HepG2 (cell line): ENCODE data around the gene KMT5C. TPM values are rescaled to one million over a fixed set of nuclear protein-coding genes. Genes with fewer than 3 reads are reported as not detected.

Experiments used
- ATAC-seq: fragments of 200-7000 bp; cut with Tn5 transposase; 3 replicates; pipeline ENCODE4 v1.9.1; 2020; ENCODE audit warnings: mild to moderate bottlenecking, moderate library complexity
- BruUV-seq: library from RNA; stranded (reverse); fragments of 400-500 nt; replicated peaks from 2 replicates; lab custom pipeline; 2021; lab: Mats Ljungman, UMichigan
- CTCF ChIA-PET: fragments of 300-600 bp; formaldehyde crosslinking; extraction: SDS; loops from one replicate; lab custom pipeline; 2021; ENCODE audit warnings: low total read pairs, inconsistent platforms, low intra/inter-chr PET ratio; lab: Yijun Ruan, JAX
- POLR2A ChIA-PET: fragments of 350-600 bp; sonication (Branson Sonifier 250); formaldehyde crosslinking; loops from one replicate; lab custom pipeline; 2020; ENCODE audit warnings: antibody characterized with exemption, inconsistent platforms; lab: Yijun Ruan, JAX
- DNase-seq: peaks from one replicate; pipeline ENCODE4 v3.0.0-alpha.2; 2015; ENCODE audit warnings: low spot score
- FAIRE-seq: peaks from 3 replicates; lab custom pipeline; 2011; peaks lifted over from hg19 to GRCh38; lab: Jason Lieb, UNC
- H2AFZ ChIP-seq: one replicate; pipeline ENCODE4 v1.6.1; 2011; ENCODE audit warnings: low read length, inconsistent platforms
- H3K27ac ChIP-seq: fragments of 300-600 bp; 3 replicates; pipeline ENCODE4 v1.8.0; 2011; ENCODE audit warnings: mixed run types, mild to moderate bottlenecking, mixed read lengths, low read length, inconsistent platforms; ENCODE audit not compliant: insufficient read depth; ENCODE audit errors: extremely low read length
- H3K27me3 ChIP-seq, 2 experiments: fragments of 200-600 bp in 1 of 2; 2 replicates in 1 of 2; 3 replicates in 1 of 2; pipeline versions ENCODE4 v1.6.0 to v1.8.0; 2011; ENCODE audit warnings: low read length in 2 of 2, mild to moderate bottlenecking in 2 of 2, moderate library complexity in 2 of 2, inconsistent platforms in 1 of 2; ENCODE audit not compliant: insufficient read depth in 2 of 2, control insufficient read depth in 1 of 2
- H3K36me3 ChIP-seq, 2 experiments: fragments of 200-600 bp in 1 of 2; replicated peaks in 1 of 2; 2 replicates in 1 of 2; 3 replicates in 1 of 2; pipeline versions ENCODE4 v1.5.1 to v1.8.0; 2011; ENCODE audit warnings: low read length in 2 of 2, inconsistent platforms in 1 of 2; ENCODE audit not compliant: insufficient read depth in 2 of 2, control insufficient read depth in 1 of 2
- H3K4me1 ChIP-seq: 2 replicates; pipeline ENCODE4 v1.5.1; 2012; ENCODE audit warnings: low read length, inconsistent platforms; ENCODE audit not compliant: insufficient read depth
- H3K4me2 ChIP-seq: 2 replicates; pipeline ENCODE4 v1.6.0; 2011; ENCODE audit warnings: low read depth, low read length, inconsistent platforms
- H3K4me3 ChIP-seq, 3 experiments: fragments of 200-600 bp in 1 of 3; sonication (generic), shearing (Covaris generic) in 1 of 3; replicated peaks in 1 of 3; 2 replicates each; pipeline ENCODE4 v1.5.1; 2011 to 2016; ENCODE audit warnings: low read length in 3 of 3, inconsistent platforms in 2 of 3, low read depth in 2 of 3, mild to moderate bottlenecking in 2 of 3, control low read depth in 1 of 3, mixed read lengths in 1 of 3; ENCODE audit not compliant: insufficient read depth in 1 of 3
- H3K79me2 ChIP-seq: one replicate; pipeline ENCODE4 v1.6.1; 2011; ENCODE audit warnings: low read length, inconsistent platforms; ENCODE audit not compliant: insufficient read depth
- H3K9ac ChIP-seq: 2 replicates; pipeline ENCODE4 v1.6.0; 2011; ENCODE audit warnings: mild to moderate bottlenecking, low read depth, low read length, inconsistent platforms; ENCODE audit not compliant: insufficient read depth
- H3K9me3 ChIP-seq: 2 replicates; pipeline ENCODE4 v1.5.1; 2012; ENCODE audit warnings: mild to moderate bottlenecking, low read length
- H4K20me1 ChIP-seq: 2 replicates; pipeline ENCODE4 v1.6.0; 2011; ENCODE audit warnings: inconsistent platforms, mild to moderate bottlenecking, low read length, moderate library complexity; ENCODE audit not compliant: insufficient read depth
- BCLAF1 ChIP-seq: fragments of 450-650 bp; IDR thresholded peaks from 2 replicates; pipeline ENCODE4 v1.6.1; 2017; ENCODE audit warnings: mild to moderate bottlenecking
- HMG20B ChIP-seq: conservative IDR thresholded peaks from 2 replicates; pipeline ENCODE4 v1.6.1; 2016; ENCODE audit warnings: missing genetic modification reagents, missing compliant biosample characterization
- LCORL ChIP-seq, 2 experiments: fragments of 450-650 bp in 1 of 2; sonication (generic) in 1 of 2; formaldehyde crosslinking in 1 of 2; IDR thresholded peaks; 2 replicates each; pipeline versions ENCODE4 v1.5.0 to v1.6.1; 2017 to 2020; ENCODE audit warnings: antibody characterized with exemption in 1 of 2, missing genetic modification reagents in 1 of 2
- MAZ ChIP-seq, 2 experiments: sonication (generic) in 1 of 2; formaldehyde crosslinking in 1 of 2; IDR thresholded peaks; 2 replicates each; pipeline versions ENCODE4 v1.5.0 to v1.6.1; 2012 to 2020; ENCODE audit warnings: low read depth in 2 of 2, mild to moderate bottlenecking in 2 of 2, borderline replicate concordance in 1 of 2, improper control_type of control experiment in 1 of 2, low read length in 1 of 2, missing genetic modification reagents in 1 of 2, moderate library complexity in 1 of 2
- WIZ ChIP-seq: sonication (generic); formaldehyde crosslinking; IDR thresholded peaks from 2 replicates; pipeline ENCODE4 v1.5.1; 2020; ENCODE audit warnings: mild to moderate bottlenecking, missing genetic modification reagents
- ZBTB38 ChIP-seq: sonication (generic); formaldehyde crosslinking; IDR thresholded peaks from 2 replicates; pipeline ENCODE4 v1.5.1; 2020; ENCODE audit warnings: mild to moderate bottlenecking, missing genetic modification reagents
- ZNF143 ChIP-seq: sonication (generic); formaldehyde crosslinking; IDR thresholded peaks from 2 replicates; pipeline ENCODE4 v1.4.0; 2020; ENCODE audit warnings: missing genetic modification reagents
- ZNF687 ChIP-seq: sonication (generic); formaldehyde crosslinking; IDR thresholded peaks from 2 replicates; pipeline ENCODE4 v1.5.1; 2020; ENCODE audit warnings: mild to moderate bottlenecking, missing genetic modification reagents, moderate library complexity
- ZNF768 ChIP-seq: sonication (generic); formaldehyde crosslinking; IDR thresholded peaks from 2 replicates; pipeline ENCODE4 v1.4.0; 2020; ENCODE audit warnings: missing genetic modification reagents
- WGBS: methylation state at CpG from one replicate; pipeline ENCODE4 v1.1.6; 2017; ENCODE audit warnings: low lambda C conversion rate; 5-methylcytosine and 5-hydroxymethylcytosine counted together
- in situ Hi-C: cut with HindIII; loops from 2 replicates; pipeline ENCODE4 v1.10.0; 2017; ENCODE audit warnings: low pct_unique_long_range_greater_than_20kb; ENCODE audit not compliant: extremely low pct_ligation_motif_present
- intact Hi-C: fragments of 100-400 bp; cut with micrococcal nuclease; formaldehyde crosslinking; loops from one replicate; pipeline ENCODE4 v1.10.0; 2022; ENCODE audit not compliant: unreplicated experiment
- polyA plus RNA-seq, 8 experiments: library from polyadenylated mRNA; depleted of rRNA in 3 of 8; stranded (reverse) in 7 of 8; unstranded in 1 of 8; fragments of >200 nt; fragmentation: Illumina TruSeq in 4 of 8; extraction: Trizol in 4 of 8; gene quantifications; 2 replicates each; pipeline versions ENCODE4 v1.2.1 to v1.2.3, GENCODE V29; 2011 to 2016; ENCODE audit warnings: low read depth in 4 of 8, missing spikeins in 1 of 8, mixed read lengths in 1 of 8; ENCODE audit not compliant: insufficient read depth in 1 of 8
- total RNA-seq, 5 experiments: library from RNA; depleted of rRNA; stranded (reverse); fragments of >200 nt; fragmentation: Illumina TruSeq; extraction: Trizol; gene quantifications; 2 replicates each; pipeline ENCODE4 v1.2.3, GENCODE V29; 2016; ENCODE audit warnings: low read depth in 1 of 5
- TF ChIP-seq, protein P1 (sequence below): sonication (generic); formaldehyde crosslinking; IDR thresholded peaks from 2 replicates; pipeline ENCODE4 v1.8.0; 2022; ENCODE audit warnings: mild to moderate bottlenecking, missing genetic modification reagents, moderate library complexity
- TF ChIP-seq, protein P2 (sequence below): sonication (generic); formaldehyde crosslinking; IDR thresholded peaks from 2 replicates; pipeline ENCODE4 v1.4.0; 2020; ENCODE audit warnings: mild to moderate bottlenecking, missing genetic modification reagents
- TF ChIP-seq, protein P3 (sequence below): sonication (generic); formaldehyde crosslinking; IDR thresholded peaks from 2 replicates; pipeline ENCODE4 v1.8.1; 2023; ENCODE audit warnings: mild to moderate bottlenecking, moderate library complexity, missing genetic modification reagents

KMT5C gene
- total and polyA plus RNA-seq, 2 of the 13 experiments (the other 11 are each of a cell fraction or from before 2014, with no cell fraction given), result 5.5 to 9.0 TPM

DNA sequence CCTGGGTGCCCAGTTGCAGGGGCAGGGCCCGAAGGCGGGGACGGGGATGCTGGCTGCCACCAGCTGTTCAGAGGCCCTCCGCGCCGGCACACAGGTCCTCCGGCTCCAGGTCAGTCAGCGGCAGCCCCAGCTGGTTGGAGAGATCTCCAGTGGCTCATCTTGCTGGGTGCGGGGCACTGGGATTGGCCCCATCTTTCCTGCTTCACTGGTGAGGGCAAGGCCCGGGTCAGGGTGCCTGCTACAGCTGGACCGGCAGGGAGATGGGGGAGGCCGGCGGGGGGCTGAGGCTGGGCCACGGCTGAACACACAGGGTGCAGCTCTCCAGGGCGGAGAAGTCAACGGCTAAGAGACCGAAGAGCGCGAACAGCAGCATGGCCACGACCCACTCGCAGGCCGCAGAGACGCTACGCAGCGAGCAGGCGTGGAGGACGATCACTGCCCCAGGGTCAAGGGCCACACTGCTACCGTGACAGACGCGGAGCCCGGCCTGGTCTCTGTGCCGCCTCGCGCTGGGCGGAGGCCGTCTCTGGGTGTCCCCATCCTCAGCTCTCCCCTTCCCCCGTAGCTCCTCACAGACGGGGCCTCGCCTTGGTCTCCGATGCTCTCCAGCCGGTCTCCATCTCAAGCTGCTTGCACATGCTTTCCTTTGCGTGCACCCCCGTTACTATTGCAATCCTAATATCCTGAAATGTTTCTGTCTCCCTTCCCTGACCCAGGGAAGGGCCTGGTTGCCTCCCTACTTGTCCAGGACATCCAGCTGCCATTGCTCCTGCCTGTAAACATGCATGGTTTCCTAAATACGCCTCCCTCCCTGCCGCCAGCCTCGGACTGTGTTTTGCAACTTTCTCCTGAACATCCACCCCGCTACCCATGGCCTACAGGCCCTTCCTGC is 26.8 kb upstream of the KMT5C start:
- CTCF ChIA-PET, result no interaction called here
- ATAC-seq, result no peak; the same call in 1 of the 3 replicates
- Histone ChIP-seq H2AFZ (no peak overlapping the region), H3K9me3 (no peaks in the 10 kb centered on the region), H3K27me3 (peaks cover 0 to 5% of the 10 kb centered on the region in 2 experiments; a peak in 1 of 5 replicates), H3K36me3 (no peaks in the 10 kb centered on the region), H3K9ac (no peak overlapping the region), H3K4me3 (no peak overlapping the region), H3K27ac (no peak overlapping the region), H4K20me1 (no peaks in the 10 kb centered on the region), H3K4me2 (no peak overlapping the region), H3K4me1 (peaks cover 14% of the 10 kb centered on the region), H3K79me2 (no peaks in the 10 kb centered on the region)
- POLR2A ChIA-PET, result interaction anchor here (0.7 to 0.8 kb wide), 2 partner anchors 26 to 112 kb away, joined by 3 read pairs; partner anchors contain the start of gene KMT5C
- intact Hi-C loops, result no loop called here
- 65% methylated on average over 29 of the region's 47 CpGs for WGBS
- in situ Hi-C loops, result no loop called here
- no peak for DNase-seq
- no TSS peak for BruUV-seq
- no peak for FAIRE-seq
- TF ChIP-seq MAZ (IDR thresholded peaks at IDR 0.05; ENCODE audit: borderline replicate concordance, low read depth, low read length) (no peak), MAZ (CRISPR knock-in tag; IDR thresholded peaks at IDR 0.05; ENCODE audit: low read depth) (no peak), HMG20B (CRISPR knock-in tag) (no peak), ZNF143 (CRISPR knock-in tag) (no peak), WIZ (no peak), BCLAF1 (no peak), LCORL (IDR thresholded peaks at IDR 0.05) (no peak), LCORL (CRISPR knock-in tag; IDR thresholded peaks at IDR 0.05) (no peak), ZNF687 (CRISPR knock-in tag) (0 out of 2 replicates have a peak, but pooled peaks have one; percentile 15), ZBTB38 (CRISPR knock-in tag) (0 out of 2 replicates have a peak, but pooled peaks have one; percentile 49), ZNF768 (CRISPR knock-in tag) (peak; percentile 34; the same call in 1 of the 2 replicates)
- TF ChIP-seq, protein P1, sequence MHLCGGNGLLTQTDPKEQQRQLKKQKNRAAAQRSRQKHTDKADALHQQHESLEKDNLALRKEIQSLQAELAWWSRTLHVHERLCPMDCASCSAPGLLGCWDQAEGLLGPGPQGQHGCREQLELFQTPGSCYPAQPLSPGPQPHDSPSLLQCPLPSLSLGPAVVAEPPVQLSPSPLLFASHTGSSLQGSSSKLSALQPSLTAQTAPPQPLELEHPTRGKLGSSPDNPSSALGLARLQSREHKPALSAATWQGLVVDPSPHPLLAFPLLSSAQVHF (CRISPR knock-in tag), result no peak
- TF ChIP-seq, protein P2, sequence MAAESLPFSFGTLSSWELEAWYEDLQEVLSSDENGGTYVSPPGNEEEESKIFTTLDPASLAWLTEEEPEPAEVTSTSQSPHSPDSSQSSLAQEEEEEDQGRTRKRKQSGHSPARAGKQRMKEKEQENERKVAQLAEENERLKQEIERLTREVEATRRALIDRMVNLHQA (CRISPR knock-in tag), result no peak
- TF ChIP-seq, protein P3, sequence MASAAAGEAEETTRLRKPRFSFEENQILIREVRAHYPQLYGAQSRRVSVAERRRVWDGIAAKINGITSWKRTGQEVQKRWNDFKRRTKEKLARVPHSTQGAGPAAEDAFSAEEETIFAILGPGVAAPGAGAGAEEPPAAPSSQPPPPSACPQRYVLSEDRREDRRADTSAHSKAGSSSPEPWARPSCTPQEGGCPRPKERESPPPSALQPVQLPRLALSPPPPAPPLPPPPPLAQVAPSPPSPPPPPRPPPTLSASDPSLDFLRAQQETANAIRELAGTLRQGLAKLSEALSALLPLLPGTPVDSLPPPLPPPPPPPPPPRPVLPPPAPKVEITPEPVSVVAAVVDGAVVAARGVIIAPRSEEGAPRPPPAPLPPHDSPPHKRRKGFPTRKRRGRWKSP (CRISPR knock-in tag), result no peak
